SK-N-SH treated with all-trans-retinoic acid at 6 μM for 48 hours (cell line): ENCODE measurements around the gene PLEKHH3.

Source experiments
- BACH2 ChIP-seq: fragments of 250-450 bp; sonication (Bioruptor Pico); IDR thresholded peaks from 2 replicates; pipeline ENCODE4 v1.9.0; 2021; ENCODE audit warnings: mild to moderate bottlenecking, borderline replicate concordance
- ESRRG ChIP-seq: fragments of 250-450 bp; sonication (Bioruptor Pico); IDR thresholded peaks from 2 replicates; pipeline ENCODE4 v1.6.1; 2021; ENCODE audit warnings: mild to moderate bottlenecking
- OSR1 ChIP-seq: fragments of 250-450 bp; sonication (Bioruptor Pico); IDR thresholded peaks from 2 replicates; pipeline ENCODE4 v1.8.0; 2022; ENCODE audit warnings: moderate library complexity, mild to moderate bottlenecking, inconsistent platforms
- PPARA ChIP-seq: fragments of 250-450 bp; sonication (Bioruptor Pico); IDR thresholded peaks from 2 replicates; pipeline ENCODE4 v1.5.0; 2020; ENCODE audit warnings: mild to moderate bottlenecking, borderline replicate concordance
- RARB ChIP-seq: fragments of 250-450 bp; sonication (Bioruptor Pico); IDR thresholded peaks from 2 replicates; pipeline ENCODE4 v1.8.0; 2021; ENCODE audit warnings: mild to moderate bottlenecking, moderate library complexity
- TOX ChIP-seq: fragments of 250-450 bp; sonication (Bioruptor Pico); IDR thresholded peaks from 2 replicates; pipeline ENCODE4 v1.8.0; 2021; ENCODE audit warnings: mild to moderate bottlenecking, moderate library complexity, borderline replicate concordance
- ZC3H10 ChIP-seq: fragments of 250-450 bp; sonication (Bioruptor Pico); IDR thresholded peaks from 2 replicates; pipeline ENCODE4 v1.5.1; 2021; ENCODE audit warnings: mild to moderate bottlenecking, moderate library complexity
- ZFP30 ChIP-seq: fragments of 450-650 bp; formaldehyde crosslinking; IDR thresholded peaks from 2 replicates; pipeline ENCODE4 v1.5.0; 2022; ENCODE audit warnings: mild to moderate bottlenecking, moderate library complexity
- TF ChIP-seq, protein P1 (sequence below): fragments of 250-450 bp; sonication (Bioruptor Pico); IDR thresholded peaks from 2 replicates; pipeline ENCODE4 v1.8.0; 2020; ENCODE audit warnings: mild to moderate bottlenecking, moderate library complexity, borderline replicate concordance
- TF ChIP-seq, protein P2 (sequence below): fragments of 250-450 bp; sonication (Bioruptor Pico); IDR thresholded peaks from 2 replicates; pipeline ENCODE4 v1.5.1; 2020; ENCODE audit warnings: low read depth, mild to moderate bottlenecking, moderate library complexity
- TF ChIP-seq, protein P3 (sequence below): fragments of 250-450 bp; sonication (Bioruptor Pico); IDR thresholded peaks from 2 replicates; pipeline ENCODE4 v1.5.1; 2021; ENCODE audit warnings: mild to moderate bottlenecking, moderate library complexity

DNA sequence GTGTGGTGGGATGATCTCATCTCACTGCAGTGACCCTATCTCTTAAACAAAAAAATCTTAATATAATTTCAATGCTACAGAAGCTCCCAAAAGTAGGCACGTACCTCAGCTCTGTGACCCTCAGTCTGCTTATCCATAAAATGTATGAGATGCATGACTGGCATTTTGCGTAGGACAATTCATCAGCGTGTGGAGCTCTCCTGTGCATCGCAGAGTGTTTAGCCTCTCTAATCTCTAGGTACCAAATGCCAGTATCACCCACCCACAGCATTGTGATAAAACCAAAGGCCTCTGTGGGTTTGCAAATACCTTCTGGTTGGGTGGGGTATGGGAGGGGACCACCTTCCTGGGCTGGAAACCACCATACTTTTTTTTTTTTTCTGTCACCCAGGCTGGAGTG lies 36.7 kb downstream of the PLEKHH3 start:
- TF ChIP-seq OSR1 (CRISPR knock-in tag): no peak
- no peak for TF ChIP-seq BACH2 (CRISPR knock-in tag)
- TF ChIP-seq, protein P1, sequence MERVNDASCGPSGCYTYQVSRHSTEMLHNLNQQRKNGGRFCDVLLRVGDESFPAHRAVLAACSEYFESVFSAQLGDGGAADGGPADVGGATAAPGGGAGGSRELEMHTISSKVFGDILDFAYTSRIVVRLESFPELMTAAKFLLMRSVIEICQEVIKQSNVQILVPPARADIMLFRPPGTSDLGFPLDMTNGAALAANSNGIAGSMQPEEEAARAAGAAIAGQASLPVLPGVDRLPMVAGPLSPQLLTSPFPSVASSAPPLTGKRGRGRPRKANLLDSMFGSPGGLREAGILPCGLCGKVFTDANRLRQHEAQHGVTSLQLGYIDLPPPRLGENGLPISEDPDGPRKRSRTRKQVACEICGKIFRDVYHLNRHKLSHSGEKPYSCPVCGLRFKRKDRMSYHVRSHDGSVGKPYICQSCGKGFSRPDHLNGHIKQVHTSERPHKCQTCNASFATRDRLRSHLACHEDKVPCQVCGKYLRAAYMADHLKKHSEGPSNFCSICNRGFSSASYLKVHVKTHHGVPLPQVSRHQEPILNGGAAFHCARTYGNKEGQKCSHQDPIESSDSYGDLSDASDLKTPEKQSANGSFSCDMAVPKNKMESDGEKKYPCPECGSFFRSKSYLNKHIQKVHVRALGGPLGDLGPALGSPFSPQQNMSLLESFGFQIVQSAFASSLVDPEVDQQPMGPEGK (CRISPR knock-in tag): no peak
- TF ChIP-seq ZFP30: no peak
- no peak for TF ChIP-seq ESRRG (CRISPR knock-in tag)
- no peak for TF ChIP-seq RARB
- TF ChIP-seq, protein P2, sequence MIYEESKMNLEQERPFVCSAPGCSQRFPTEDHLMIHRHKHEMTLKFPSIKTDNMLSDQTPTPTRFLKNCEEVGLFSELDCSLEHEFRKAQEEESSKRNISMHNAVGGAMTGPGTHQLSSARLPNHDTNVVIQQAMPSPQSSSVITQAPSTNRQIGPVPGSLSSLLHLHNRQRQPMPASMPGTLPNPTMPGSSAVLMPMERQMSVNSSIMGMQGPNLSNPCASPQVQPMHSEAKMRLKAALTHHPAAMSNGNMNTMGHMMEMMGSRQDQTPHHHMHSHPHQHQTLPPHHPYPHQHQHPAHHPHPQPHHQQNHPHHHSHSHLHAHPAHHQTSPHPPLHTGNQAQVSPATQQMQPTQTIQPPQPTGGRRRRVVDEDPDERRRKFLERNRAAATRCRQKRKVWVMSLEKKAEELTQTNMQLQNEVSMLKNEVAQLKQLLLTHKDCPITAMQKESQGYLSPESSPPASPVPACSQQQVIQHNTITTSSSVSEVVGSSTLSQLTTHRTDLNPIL (CRISPR knock-in tag): no peak
- TF ChIP-seq ZC3H10 (CRISPR knock-in tag): no peak
- no peak for TF ChIP-seq PPARA
- no peak for TF ChIP-seq TOX
- TF ChIP-seq, protein P3, sequence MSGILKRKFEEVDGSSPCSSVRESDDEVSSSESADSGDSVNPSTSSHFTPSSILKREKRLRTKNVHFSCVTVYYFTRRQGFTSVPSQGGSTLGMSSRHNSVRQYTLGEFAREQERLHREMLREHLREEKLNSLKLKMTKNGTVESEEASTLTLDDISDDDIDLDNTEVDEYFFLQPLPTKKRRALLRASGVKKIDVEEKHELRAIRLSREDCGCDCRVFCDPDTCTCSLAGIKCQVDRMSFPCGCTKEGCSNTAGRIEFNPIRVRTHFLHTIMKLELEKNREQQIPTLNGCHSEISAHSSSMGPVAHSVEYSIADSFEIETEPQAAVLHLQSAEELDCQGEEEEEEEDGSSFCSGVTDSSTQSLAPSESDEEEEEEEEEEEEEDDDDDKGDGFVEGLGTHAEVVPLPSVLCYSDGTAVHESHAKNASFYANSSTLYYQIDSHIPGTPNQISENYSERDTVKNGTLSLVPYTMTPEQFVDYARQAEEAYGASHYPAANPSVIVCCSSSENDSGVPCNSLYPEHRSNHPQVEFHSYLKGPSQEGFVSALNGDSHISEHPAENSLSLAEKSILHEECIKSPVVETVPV (CRISPR knock-in tag): no peak
